ENCODE data around the gene ZNF341.

DNA sequence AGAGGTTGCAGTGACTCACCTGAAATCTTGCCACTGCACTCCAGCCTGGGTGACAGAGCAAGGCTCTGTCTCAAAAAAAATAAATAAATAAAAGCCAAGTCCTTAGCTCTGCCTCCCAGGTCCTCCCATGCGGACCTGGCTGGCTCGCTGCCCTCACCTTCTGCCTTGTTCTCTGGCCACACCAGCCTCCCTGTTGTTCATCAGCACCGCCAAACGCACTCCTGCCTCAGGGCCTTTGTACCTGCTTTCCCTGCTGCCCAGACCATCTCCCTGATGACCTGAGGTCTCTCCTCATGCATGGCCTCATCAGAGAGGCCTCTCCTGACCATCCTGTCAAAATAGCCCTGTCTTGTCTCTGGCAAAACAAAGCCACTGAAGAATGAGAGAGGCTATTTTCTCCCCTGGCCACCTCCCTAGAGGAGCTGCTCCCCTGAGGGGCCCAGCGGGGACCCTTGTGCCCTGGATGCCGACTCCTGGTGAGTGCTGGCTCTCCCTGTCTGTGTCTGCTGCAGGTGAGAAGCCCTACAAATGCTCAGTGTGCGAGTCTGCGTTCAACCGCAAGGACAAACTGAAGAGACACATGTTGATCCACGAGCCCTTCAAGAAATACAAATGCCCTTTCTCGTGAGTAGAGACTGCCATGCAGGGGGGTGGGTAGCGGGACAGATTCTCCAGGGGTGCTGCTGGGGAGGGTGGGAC is 56.7 kb downstream of the ZNF341 start:
- TF ChIP-seq, protein P1, sequence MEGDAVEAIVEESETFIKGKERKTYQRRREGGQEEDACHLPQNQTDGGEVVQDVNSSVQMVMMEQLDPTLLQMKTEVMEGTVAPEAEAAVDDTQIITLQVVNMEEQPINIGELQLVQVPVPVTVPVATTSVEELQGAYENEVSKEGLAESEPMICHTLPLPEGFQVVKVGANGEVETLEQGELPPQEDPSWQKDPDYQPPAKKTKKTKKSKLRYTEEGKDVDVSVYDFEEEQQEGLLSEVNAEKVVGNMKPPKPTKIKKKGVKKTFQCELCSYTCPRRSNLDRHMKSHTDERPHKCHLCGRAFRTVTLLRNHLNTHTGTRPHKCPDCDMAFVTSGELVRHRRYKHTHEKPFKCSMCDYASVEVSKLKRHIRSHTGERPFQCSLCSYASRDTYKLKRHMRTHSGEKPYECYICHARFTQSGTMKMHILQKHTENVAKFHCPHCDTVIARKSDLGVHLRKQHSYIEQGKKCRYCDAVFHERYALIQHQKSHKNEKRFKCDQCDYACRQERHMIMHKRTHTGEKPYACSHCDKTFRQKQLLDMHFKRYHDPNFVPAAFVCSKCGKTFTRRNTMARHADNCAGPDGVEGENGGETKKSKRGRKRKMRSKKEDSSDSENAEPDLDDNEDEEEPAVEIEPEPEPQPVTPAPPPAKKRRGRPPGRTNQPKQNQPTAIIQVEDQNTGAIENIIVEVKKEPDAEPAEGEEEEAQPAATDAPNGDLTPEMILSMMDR (IDR thresholded peaks at IDR 0.05) = no peak
- TF ChIP-seq POLR2A (IDR thresholded peaks at IDR 0.05) (no peak), POLR2AphosphoS5 (IDR thresholded peaks at IDR 0.05) (no peak), EP300 (IDR thresholded peaks at IDR 0.05) (no peak)
